GM12892 (cell line): ENCODE measurements around the gene CACNG8.

Experiments used
- POLR2A ChIP-seq: IDR thresholded peaks from 2 replicates; pipeline ENCODE4 v1.6.1; 2011; ENCODE audit warnings: low read depth, low read length, control low read depth
- POLR2AphosphoS5 ChIP-seq: IDR thresholded peaks from 2 replicates; pipeline ENCODE4 v1.6.1; 2011; ENCODE audit warnings: low read depth, low read length, control low read depth
- TAF1 ChIP-seq: IDR thresholded peaks from 2 replicates; pipeline ENCODE4 v1.6.1; 2011; ENCODE audit warnings: low read depth, mild to moderate bottlenecking, control low read depth, low read length, borderline replicate concordance

DNA sequence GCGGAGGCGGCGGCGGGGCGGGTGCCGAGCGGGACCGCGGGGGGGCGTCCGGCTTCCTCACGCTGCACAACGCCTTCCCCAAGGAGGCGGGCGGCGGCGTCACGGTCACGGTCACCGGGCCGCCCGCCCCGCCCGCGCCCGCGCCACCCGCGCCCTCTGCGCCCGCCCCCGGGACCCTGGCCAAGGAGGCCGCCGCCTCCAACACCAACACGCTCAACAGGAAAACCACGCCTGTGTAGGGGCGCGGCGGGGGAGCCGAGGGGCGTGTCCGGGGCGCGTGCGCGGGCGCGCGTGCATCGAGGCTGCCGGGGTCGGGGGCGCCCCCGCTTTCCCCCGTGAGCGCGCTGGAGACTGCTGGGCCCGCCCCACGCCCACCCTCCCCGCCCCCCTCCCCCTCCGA is 19.9 kb downstream of the CACNG8 start:
- TF ChIP-seq POLR2AphosphoS5, result no peak
- TF ChIP-seq POLR2A, result no peak
- no peak for TF ChIP-seq TAF1
